Muscle layer of colon (tissue), 2 donors: Measurements from ENCODE around the gene AKR1B15.
"Not testable (repeated sequence)": the region's sequence is repeated elsewhere in the genome, so short reads cannot be mapped to it uniquely, and the experiment has no call there.

Experiments
- H3K27ac ChIP-seq: one replicate; pipeline ENCODE4 v1.7.0; 2013; ENCODE audit warnings: low read depth, mild to moderate bottlenecking, low read length, moderate library complexity
- H3K27me3 ChIP-seq, 2 donors: one replicate each; pipeline ENCODE4 v1.7.0; 2013; ENCODE audit warnings: low read length in 2 of 2, mild to moderate bottlenecking in 2 of 2; ENCODE audit not compliant: insufficient read depth in 2 of 2, control insufficient read depth in 1 of 2
- H3K36me3 ChIP-seq: one replicate; pipeline ENCODE4 v1.7.0; 2013; ENCODE audit warnings: mild to moderate bottlenecking, low read length; ENCODE audit not compliant: insufficient read depth
- H3K4me1 ChIP-seq: one replicate; pipeline ENCODE4 v1.7.0; 2013; ENCODE audit warnings: mild to moderate bottlenecking, low read length; ENCODE audit not compliant: insufficient read depth
- H3K4me3 ChIP-seq, 2 donors: one replicate each; pipeline ENCODE4 v1.7.0; 2013; ENCODE audit warnings: low read length in 2 of 2, low read depth in 1 of 2, mild to moderate bottlenecking in 1 of 2, moderate library complexity in 1 of 2
- H3K9ac ChIP-seq: one replicate; pipeline ENCODE4 v1.7.0; 2013; ENCODE audit warnings: low read length
- H3K9me3 ChIP-seq: one replicate; pipeline ENCODE4 v1.7.0; 2013; ENCODE audit warnings: mild to moderate bottlenecking, low read length
- donor health status: abdominal sarcoma.
- donor health status: Adenocarcinoma of cecum.

AKR1B15 gene

DNA sequence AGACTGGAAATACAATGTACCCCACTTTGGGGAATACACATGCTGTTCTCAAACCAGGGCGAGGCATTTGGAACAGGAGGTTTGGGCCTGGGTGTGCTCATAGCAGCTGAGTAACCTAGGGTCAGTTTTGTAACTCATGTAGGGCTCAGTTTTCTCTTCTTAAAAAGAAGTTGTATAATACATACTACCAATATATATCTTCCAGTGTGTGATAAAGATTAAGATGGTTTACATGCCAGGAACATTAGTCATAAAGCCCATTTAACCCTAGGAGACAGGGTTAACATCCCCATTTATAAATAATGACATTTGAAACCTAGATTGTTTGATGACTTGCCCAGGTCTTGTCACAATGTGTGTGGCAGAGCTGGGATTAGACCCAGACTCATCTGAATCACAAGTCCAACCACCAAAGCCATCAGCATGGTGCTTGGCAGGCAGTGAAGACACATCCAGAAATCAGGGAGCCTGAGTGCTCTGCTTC lies 15.6 kb upstream of the AKR1B15 start:
- H3K27me3 ChIP-seq, result no peaks in the 10 kb centered on the region
- no peak overlapping the region for H3K4me3 ChIP-seq
- no peaks in the 10 kb centered on the region for H3K9me3 ChIP-seq
- no peak overlapping the region for H3K27ac ChIP-seq
- H3K36me3 ChIP-seq, result no peaks in the 10 kb centered on the region
- no peak overlapping the region for H3K9ac ChIP-seq
- H3K4me1 ChIP-seq, result no peaks in the 10 kb centered on the region

- H3K27ac ChIP-seq, result no peak overlapping the region
- no peak overlapping the region for H3K9ac ChIP-seq
- no peaks in the 10 kb centered on the region for H3K9me3 ChIP-seq
Measured at GRCh38 chr7:134534633-134535032, 14.3 kb upstream of the AKR1B15 start.

GRCh38 chr7:134535272-134535918 lies 13.5 kb upstream of the AKR1B15 start:
- Histone ChIP-seq H3K4me1 (no peaks in the 10 kb centered on the region), H3K4me3 (no peak overlapping the region), H3K36me3 (no peaks in the 10 kb centered on the region), H3K27ac (no peak overlapping the region), H3K9ac (no peak overlapping the region), H3K27me3 (no peaks in the 10 kb centered on the region), H3K9me3 (no peaks in the 10 kb centered on the region)

More at GRCh38 chr7:134534633-134535032, 14.3 kb upstream of the AKR1B15 start:
- no peak overlapping the region for H3K4me3 ChIP-seq
- no peaks in the 10 kb centered on the region for H3K27me3 ChIP-seq
- H3K4me1 ChIP-seq, result no peaks in the 10 kb centered on the region
- no peaks in the 10 kb centered on the region for H3K36me3 ChIP-seq

DNA sequence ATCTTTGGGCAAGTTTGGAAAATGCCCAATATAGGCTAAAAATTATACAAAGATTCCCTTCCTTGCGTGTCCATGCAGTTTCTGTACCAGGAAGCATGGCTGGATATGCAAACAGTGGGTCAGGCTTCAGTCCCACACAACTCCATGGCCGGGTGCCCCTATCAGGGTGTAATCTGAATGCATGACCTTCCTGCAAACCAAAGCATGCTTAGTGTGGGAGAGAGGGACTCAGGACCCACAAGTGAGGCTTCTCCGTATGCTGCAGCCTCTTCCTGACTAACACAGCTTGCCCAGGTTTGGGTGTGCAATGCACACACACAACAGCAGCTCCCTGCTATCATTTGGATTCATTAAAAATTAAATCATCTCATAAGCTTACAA lies 13.0 kb upstream of the AKR1B15 start:
- H3K4me3 ChIP-seq, result no peak overlapping the region
- no peaks in the 10 kb centered on the region for H3K4me1 ChIP-seq
- H3K9ac ChIP-seq, result no peak overlapping the region
- H3K27me3 ChIP-seq, result no peaks in the 10 kb centered on the region
- no peaks in the 10 kb centered on the region for H3K36me3 ChIP-seq
- no peaks in the 10 kb centered on the region for H3K9me3 ChIP-seq
- H3K27ac ChIP-seq, result no peak overlapping the region

- H3K36me3 ChIP-seq, H3K27ac ChIP-seq, H3K9me3 ChIP-seq, H3K4me3 ChIP-seq, H3K4me1 ChIP-seq, H3K27me3 ChIP-seq, H3K9ac ChIP-seq: not testable (repeated sequence)
Measured at GRCh38 chr7:134536558-134536957, 12.4 kb upstream of the AKR1B15 start.

GRCh38 chr7:134537273-134537781 lies 11.6 kb upstream of the AKR1B15 start:
- H3K9me3 ChIP-seq, H3K27me3 ChIP-seq, H3K36me3 ChIP-seq, H3K4me1 ChIP-seq, H3K9ac ChIP-seq, H3K4me3 ChIP-seq, H3K27ac ChIP-seq: not testable (repeated sequence)

- no peak overlapping the region for H3K27ac ChIP-seq
- no peaks in the 10 kb centered on the region for H3K36me3 ChIP-seq
- H3K9ac ChIP-seq, result no peak overlapping the region
- H3K4me1 ChIP-seq, result no peaks in the 10 kb centered on the region
- H3K27me3 ChIP-seq, result no peaks in the 10 kb centered on the region
- no peak overlapping the region for H3K4me3 ChIP-seq
- no peaks in the 10 kb centered on the region for H3K9me3 ChIP-seq
Measured at GRCh38 chr7:134539380-134540004, 9.4 kb upstream of the AKR1B15 start.

- not testable (repeated sequence) for H3K9me3 ChIP-seq, H3K27ac ChIP-seq, H3K4me3 ChIP-seq, H3K4me1 ChIP-seq, H3K27me3 ChIP-seq, H3K36me3 ChIP-seq, H3K9ac ChIP-seq
Measured at GRCh38 chr7:134541501-134542194, 7.3 kb upstream of the AKR1B15 start.

- H3K9ac ChIP-seq, result no peak overlapping the region
- no peak overlapping the region for H3K27ac ChIP-seq
- H3K36me3 ChIP-seq, result no peaks in the 10 kb centered on the region
- peaks cover 4% of the 10 kb centered on the region for H3K4me1 ChIP-seq
- H3K4me3 ChIP-seq, result no peak overlapping the region
- no peaks in the 10 kb centered on the region for H3K27me3 ChIP-seq
- no peaks in the 10 kb centered on the region for H3K9me3 ChIP-seq
Measured at GRCh38 chr7:134542195-134542771, 6.6 kb upstream of the AKR1B15 start.

- no peaks in the 10 kb centered on the region for H3K27me3 ChIP-seq
- no peak overlapping the region for H3K27ac ChIP-seq
- no peak overlapping the region for H3K9ac ChIP-seq
- no peaks in the 10 kb centered on the region for H3K9me3 ChIP-seq
- no peaks in the 10 kb centered on the region for H3K36me3 ChIP-seq
- peaks cover 4% of the 10 kb centered on the region for H3K4me1 ChIP-seq
- no peak overlapping the region for H3K4me3 ChIP-seq
Measured at GRCh38 chr7:134545380-134545779, 3.5 kb upstream of the AKR1B15 start.

DNA sequence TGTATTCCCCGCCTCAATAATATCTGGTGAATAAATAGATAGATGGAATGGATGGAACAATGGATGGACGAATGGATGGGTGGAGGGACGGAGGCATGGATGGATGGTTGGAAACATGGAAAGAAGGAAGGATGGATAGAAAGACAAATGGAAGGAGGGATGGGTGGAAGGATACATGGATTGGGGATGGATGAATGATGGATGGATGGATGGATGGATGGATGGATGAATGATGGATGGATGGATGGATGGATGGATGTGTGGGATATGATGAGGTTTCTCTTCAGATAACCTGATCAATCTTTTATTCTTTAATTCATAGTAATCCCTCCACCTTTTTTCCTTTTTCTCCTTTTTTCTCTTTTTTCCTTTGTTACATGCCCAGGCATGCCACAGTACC lies 3.0 kb upstream of the AKR1B15 start:
- H3K9ac ChIP-seq, result no peak overlapping the region
- H3K36me3 ChIP-seq, result no peaks in the 10 kb centered on the region
- H3K4me3 ChIP-seq, result no peak overlapping the region
- no peak overlapping the region for H3K27ac ChIP-seq
- H3K4me1 ChIP-seq, result peaks cover 4% of the 10 kb centered on the region
- no peaks in the 10 kb centered on the region for H3K27me3 ChIP-seq
- no peaks in the 10 kb centered on the region for H3K9me3 ChIP-seq
